Measurements from ENCODE around the gene HAPLN3.
"Not testable (repeated sequence)": the region's sequence is repeated elsewhere in the genome, so short reads cannot be mapped to it uniquely, and the experiment has no call there.

Gene HAPLN3

DNA sequence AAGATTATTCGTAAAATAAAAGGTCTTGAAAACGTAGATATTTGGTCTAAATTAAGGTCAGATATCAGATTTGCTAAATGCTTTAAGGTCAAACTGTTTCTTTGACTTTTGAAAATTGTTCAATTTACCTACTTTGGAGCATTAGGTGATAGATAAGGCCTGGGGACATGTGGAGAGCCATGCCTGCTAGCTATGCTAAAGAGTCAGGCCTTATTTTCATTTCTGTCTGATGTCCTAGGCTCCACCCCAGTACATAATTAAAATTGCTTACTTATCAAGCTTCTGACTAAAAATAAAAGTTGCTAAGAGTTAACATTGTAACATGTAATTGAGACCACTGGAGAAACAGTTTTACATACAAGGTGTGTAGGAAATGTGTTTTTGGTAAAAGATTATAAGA lies 30.3 kb upstream of the HAPLN3 start:
- H3K4me1 ChIP-seq (ENCODE audit: control insufficient read depth in 1 of 2, insufficient read depth in 2 of 2, low read length in 2 of 2); H3K27me3 ChIP-seq (ENCODE audit: low read depth, low read length); H3K36me3 ChIP-seq (ENCODE audit: control insufficient read depth in 1 of 2, insufficient read depth in 2 of 2, low read length in 2 of 2); H3K27ac ChIP-seq (ENCODE audit: low read length); H3K9me3 ChIP-seq (ENCODE audit: control insufficient read depth in 1 of 2, low read length in 2 of 2); H3K4me3 ChIP-seq (ENCODE audit: low read depth in 1 of 2, low read length in 2 of 2): not testable (repeated sequence)

DNA sequence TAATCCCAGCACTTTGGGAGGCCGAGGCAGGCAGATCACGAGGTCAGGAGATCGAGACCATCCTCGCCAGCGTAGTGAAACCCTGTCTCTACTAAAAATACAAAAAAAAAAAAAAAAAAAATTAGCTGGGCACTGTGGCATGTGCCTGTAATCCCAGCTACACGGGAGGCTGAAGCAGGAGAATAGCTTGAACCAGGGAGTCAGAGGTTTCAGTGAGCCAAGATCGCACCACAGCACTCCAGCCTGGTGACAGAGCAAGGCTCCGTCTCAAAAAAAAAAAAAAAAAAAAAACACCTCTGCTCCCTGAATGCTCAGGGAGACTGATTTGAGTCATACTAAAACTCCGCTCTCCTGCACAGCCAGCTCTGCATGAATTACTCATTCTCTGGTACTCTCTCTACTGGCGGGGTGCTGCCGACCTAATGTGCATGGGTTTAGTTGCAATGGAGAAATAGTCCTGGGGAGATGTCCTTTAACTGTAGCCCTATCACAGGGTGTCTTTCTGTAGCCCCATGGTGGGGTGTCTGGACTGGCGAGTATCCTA lies 25.6 kb upstream of the HAPLN3 start:
- not testable (repeated sequence) for H3K36me3 ChIP-seq (ENCODE audit: control insufficient read depth in 1 of 2, insufficient read depth in 2 of 2, low read length in 2 of 2); H3K4me3 ChIP-seq (ENCODE audit: low read depth in 1 of 2, low read length in 2 of 2); H3K9me3 ChIP-seq (ENCODE audit: control insufficient read depth in 1 of 2, low read length in 2 of 2); H3K27me3 ChIP-seq (ENCODE audit: low read depth, low read length); H3K27ac ChIP-seq (ENCODE audit: low read length); H3K4me1 ChIP-seq (ENCODE audit: control insufficient read depth in 1 of 2, insufficient read depth in 2 of 2, low read length in 2 of 2)

DNA sequence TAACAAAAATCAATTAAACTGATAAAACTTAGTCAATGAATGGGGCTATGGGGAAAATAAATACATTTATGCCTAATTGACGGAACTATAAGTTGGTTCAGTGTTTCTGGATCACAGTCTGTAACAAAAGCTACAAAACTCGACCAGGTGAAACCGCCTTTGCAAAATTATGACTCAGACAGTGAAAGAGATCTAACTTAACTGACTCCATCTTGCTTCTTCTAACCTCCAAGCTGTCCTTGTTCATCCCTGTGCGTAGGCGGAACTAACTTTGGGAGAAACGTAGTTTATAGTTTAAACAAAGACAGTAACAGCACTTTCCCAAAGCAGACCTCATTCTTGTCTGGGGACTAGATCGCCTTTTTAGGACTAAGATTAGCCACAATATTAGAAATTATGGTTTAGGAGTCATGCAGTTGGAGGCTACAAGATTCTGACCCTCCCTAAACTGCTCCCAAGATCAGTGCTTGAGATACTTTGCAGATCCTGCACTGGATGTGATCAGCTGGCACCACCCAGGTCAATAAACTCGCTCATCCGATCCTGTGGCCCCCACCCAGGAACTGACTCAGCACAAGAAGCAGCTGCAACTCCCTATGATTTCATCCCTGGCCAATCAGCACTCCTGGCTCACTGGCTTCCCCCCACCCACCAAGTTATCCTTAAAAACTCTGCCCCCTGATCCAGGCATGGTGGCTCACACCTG lies 25.0 kb upstream of the HAPLN3 start:
- Histone ChIP-seq H3K27me3 (ENCODE audit: low read depth, low read length) (no peaks in the 10 kb centered on the region), H3K36me3 (ENCODE audit: control insufficient read depth in 1 of 2, insufficient read depth in 2 of 2, low read length in 2 of 2) (no peaks in the 10 kb centered on the region), H3K4me1 (ENCODE audit: control insufficient read depth in 1 of 2, insufficient read depth in 2 of 2, low read length in 2 of 2) (no peaks in the 10 kb centered on the region), H3K9me3 (ENCODE audit: control insufficient read depth in 1 of 2, low read length in 2 of 2) (no peaks in the 10 kb centered on the region), H3K4me3 (ENCODE audit: low read depth in 1 of 2, low read length in 2 of 2) (no peak overlapping the region), H3K27ac (ENCODE audit: low read length) (no peak overlapping the region)

DNA sequence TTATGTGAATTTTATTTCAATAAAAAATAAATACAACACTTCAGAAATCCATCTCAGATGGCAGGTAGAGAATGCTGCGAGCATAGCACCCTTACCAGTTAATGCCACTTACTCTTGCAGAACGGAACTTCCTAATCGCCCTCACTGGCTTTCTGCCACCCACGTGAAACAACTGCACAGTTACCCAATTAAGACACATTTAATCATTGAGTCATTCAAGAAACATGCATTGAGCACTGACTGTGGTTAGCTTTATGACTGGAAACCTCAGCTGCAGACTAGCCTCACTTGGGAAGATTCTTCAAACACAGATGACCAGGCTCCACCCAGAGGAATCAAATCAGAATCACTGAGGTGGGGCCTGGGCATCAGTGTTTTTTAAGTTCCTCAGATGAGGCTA lies 23.4 kb upstream of the HAPLN3 start:
- H3K27ac ChIP-seq (ENCODE audit: low read length), result no peak overlapping the region

DNA sequence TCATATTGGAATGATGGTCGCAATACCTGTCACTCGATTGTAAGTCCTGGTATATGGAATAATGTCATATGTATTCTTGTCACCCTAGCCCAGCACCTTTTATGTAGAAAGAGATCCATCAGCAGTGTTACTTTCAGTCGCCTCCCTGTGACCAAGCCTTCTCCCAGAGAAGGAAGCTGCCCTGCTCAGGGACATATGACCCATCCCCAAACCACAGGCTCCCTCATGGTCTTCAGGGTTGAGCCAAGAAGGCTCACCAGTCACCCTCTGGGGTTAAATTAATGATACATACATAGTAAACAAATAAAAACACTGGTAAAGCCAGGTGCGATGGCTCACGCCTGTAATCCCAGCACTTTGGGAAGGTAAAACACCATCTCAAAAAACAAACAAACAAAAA lies 22.4 kb upstream of the HAPLN3 start:
- Histone ChIP-seq H3K27ac (ENCODE audit: low read length) (no peak overlapping the region), H3K27me3 (ENCODE audit: low read depth, low read length) (no peaks in the 10 kb centered on the region), H3K4me3 (ENCODE audit: low read depth in 1 of 2, low read length in 2 of 2) (no peak overlapping the region), H3K9me3 (ENCODE audit: control insufficient read depth in 1 of 2, low read length in 2 of 2) (no peaks in the 10 kb centered on the region), H3K4me1 (ENCODE audit: control insufficient read depth in 1 of 2, insufficient read depth in 2 of 2, low read length in 2 of 2) (no peaks in the 10 kb centered on the region), H3K36me3 (ENCODE audit: control insufficient read depth in 1 of 2, insufficient read depth in 2 of 2, low read length in 2 of 2) (no peaks in the 10 kb centered on the region)

More for the DNA sequence above, 23.4 kb upstream of the HAPLN3 start:
- Histone ChIP-seq H3K9me3 (ENCODE audit: control insufficient read depth in 1 of 2, low read length in 2 of 2) (no peaks in the 10 kb centered on the region), H3K27me3 (ENCODE audit: low read depth, low read length) (no peaks in the 10 kb centered on the region), H3K36me3 (ENCODE audit: control insufficient read depth in 1 of 2, insufficient read depth in 2 of 2, low read length in 2 of 2) (no peaks in the 10 kb centered on the region), H3K4me1 (ENCODE audit: control insufficient read depth in 1 of 2, insufficient read depth in 2 of 2, low read length in 2 of 2) (no peaks in the 10 kb centered on the region), H3K4me3 (ENCODE audit: low read depth in 1 of 2, low read length in 2 of 2) (no peak overlapping the region)

DNA sequence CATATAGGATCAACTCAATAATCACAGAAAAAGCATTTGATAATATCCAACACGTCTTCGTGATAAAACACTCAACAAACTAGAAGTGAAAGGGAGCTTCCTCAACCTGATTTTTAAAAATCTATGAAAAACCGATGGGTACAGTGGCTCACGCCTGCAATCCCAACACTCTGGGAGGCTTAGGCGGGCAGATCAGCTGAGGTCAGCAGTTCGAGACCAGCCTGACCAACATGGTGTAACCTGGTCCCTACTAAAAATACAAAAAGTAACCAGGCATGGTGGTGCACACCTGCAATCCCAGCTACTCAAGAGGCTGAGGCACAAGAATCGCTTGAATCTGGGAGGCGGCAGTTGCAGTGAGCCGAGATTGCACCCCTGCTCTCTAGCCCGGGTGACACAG lies 20.0 kb upstream of the HAPLN3 start:
- peaks cover 0 to 8% of the 10 kb centered on the region in 2 donors for H3K4me1 ChIP-seq (ENCODE audit: control insufficient read depth in 1 of 2, insufficient read depth in 2 of 2, low read length in 2 of 2)
- no peak overlapping the region for H3K4me3 ChIP-seq (ENCODE audit: low read depth in 1 of 2, low read length in 2 of 2)
- no peaks in the 10 kb centered on the region for H3K27me3 ChIP-seq (ENCODE audit: low read depth, low read length)
- H3K9me3 ChIP-seq (ENCODE audit: control insufficient read depth in 1 of 2, low read length in 2 of 2), result no peaks in the 10 kb centered on the region
- no peak overlapping the region for H3K27ac ChIP-seq (ENCODE audit: low read length)
- no peaks in the 10 kb centered on the region for H3K36me3 ChIP-seq (ENCODE audit: control insufficient read depth in 1 of 2, insufficient read depth in 2 of 2, low read length in 2 of 2)

DNA sequence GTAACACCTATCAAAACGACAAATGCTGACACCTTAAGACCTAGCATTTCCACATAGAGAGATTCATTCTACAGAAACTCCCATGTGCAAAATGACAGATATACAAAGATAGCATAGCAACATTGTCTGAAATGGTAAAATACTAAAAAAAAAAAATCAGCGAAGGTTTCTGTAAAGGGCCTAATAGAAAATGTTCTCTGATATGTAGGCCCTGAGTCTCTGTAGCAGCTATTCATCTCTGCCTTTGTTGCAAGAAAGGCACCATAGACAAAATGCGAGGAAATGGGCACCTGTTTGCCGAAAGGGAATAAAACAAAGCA lies 18.5 kb upstream of the HAPLN3 start:
- Histone ChIP-seq H3K4me1 (ENCODE audit: control insufficient read depth in 1 of 2, insufficient read depth in 2 of 2, low read length in 2 of 2) (peaks cover 0 to 8% of the 10 kb centered on the region in 2 donors), H3K36me3 (ENCODE audit: control insufficient read depth in 1 of 2, insufficient read depth in 2 of 2, low read length in 2 of 2) (peaks cover 0 to 7% of the 10 kb centered on the region in 2 donors), H3K4me3 (ENCODE audit: low read depth in 1 of 2, low read length in 2 of 2) (peak overlapping the region; percentile 77 to 86), H3K27ac (ENCODE audit: low read length) (no peak overlapping the region), H3K9me3 (ENCODE audit: control insufficient read depth in 1 of 2, low read length in 2 of 2) (no peaks in the 10 kb centered on the region), H3K27me3 (ENCODE audit: low read depth, low read length) (no peaks in the 10 kb centered on the region)

DNA sequence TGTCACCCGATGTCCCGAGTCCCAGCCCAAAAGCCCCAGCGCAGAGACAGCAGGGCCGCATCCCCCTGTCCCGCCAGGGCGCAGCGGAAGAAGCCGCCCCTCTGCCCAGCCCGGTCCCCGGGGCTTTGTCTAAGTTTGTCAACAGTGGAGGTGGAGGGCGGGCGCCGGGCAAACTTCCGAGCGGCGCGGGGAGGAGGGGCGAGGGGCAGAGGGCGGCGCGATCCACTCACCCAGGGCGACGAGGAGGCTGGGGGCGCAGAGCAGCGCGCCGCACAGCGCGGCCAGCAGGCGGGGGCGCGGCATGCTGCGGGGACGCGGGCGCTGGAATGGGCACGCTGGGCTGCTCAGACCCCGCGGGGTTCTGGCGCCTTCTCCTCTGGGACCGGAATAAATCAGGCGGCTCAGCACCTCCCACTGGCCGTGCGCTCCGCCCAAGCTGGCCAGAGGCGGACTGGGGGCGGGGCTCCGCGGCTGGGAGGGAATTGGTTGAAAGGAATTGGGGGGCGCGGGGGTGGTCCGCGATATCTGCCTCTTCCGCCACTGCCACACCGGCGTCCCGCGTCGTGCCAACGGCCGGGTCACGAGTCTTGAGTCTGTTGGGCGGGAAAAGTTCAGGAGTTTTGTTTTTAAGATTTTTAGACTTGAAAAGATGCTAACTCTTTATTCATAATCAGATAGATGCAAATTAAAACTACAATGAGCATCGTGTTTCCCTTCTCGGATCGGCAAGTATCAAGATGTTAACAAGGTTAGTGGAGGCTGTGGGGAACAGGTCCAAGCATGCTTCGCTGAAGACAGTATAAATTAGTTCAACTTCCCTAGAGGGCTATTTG lies 17.9 kb upstream of the HAPLN3 start, which contains the start of gene MFGE8:
MFGE8 (minus strand) TSS at position 363 of the 833 bp plus-strand sequence; CDS start at position 303, 60 bp downstream.
- Histone ChIP-seq H3K27ac (ENCODE audit: low read length) (no peak within 1 kb of the TSS), H3K36me3 (ENCODE audit: control insufficient read depth in 1 of 2, insufficient read depth in 2 of 2, low read length in 2 of 2) (peaks cover 0 to 10% of the 10 kb centered on the region in 2 donors), H3K9me3 (ENCODE audit: control insufficient read depth in 1 of 2, low read length in 2 of 2) (no peaks in the 10 kb centered on the region), H3K4me1 (ENCODE audit: control insufficient read depth in 1 of 2, insufficient read depth in 2 of 2, low read length in 2 of 2) (peaks cover 0 to 8% of the 10 kb centered on the region in 2 donors), H3K27me3 (ENCODE audit: low read depth, low read length) (no peaks in the 10 kb centered on the region), H3K4me3 (ENCODE audit: low read depth in 1 of 2, low read length in 2 of 2) (peak within 1 kb of the TSS; percentile 77 to 86)

DNA sequence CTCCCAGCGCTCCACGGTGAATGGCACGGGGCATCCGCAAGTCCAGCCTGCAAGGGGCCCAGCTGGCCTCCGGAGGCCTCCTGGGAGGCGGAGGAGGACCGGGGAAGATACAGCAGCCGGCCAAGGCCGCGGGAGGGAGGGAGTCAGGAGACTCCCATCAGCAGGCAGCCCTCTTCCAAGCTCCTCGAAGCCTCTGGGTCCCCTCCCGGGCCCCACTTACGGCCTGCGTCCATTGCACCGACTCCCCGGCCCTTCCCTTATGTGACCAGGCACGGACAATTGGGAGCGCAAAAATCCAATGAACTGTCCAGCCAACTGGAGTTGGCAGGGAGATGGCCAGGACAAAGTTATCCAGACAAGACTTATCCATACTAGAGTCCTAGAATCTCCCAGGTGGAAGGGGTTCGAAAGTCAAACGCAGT lies 17.2 kb upstream of the HAPLN3 start:
- H3K4me1 ChIP-seq (ENCODE audit: control insufficient read depth in 1 of 2, insufficient read depth in 2 of 2, low read length in 2 of 2), result peaks cover 0 to 8% of the 10 kb centered on the region in 2 donors
- peak overlapping the region; percentile 77 to 86 for H3K4me3 ChIP-seq (ENCODE audit: low read depth in 1 of 2, low read length in 2 of 2)
- no peaks in the 10 kb centered on the region for H3K27me3 ChIP-seq (ENCODE audit: low read depth, low read length)
- no peak overlapping the region for H3K27ac ChIP-seq (ENCODE audit: low read length)
- no peaks in the 10 kb centered on the region for H3K9me3 ChIP-seq (ENCODE audit: control insufficient read depth in 1 of 2, low read length in 2 of 2)
- H3K36me3 ChIP-seq (ENCODE audit: control insufficient read depth in 1 of 2, insufficient read depth in 2 of 2, low read length in 2 of 2), result peaks cover 0 to 11% of the 10 kb centered on the region in 2 donors

DNA sequence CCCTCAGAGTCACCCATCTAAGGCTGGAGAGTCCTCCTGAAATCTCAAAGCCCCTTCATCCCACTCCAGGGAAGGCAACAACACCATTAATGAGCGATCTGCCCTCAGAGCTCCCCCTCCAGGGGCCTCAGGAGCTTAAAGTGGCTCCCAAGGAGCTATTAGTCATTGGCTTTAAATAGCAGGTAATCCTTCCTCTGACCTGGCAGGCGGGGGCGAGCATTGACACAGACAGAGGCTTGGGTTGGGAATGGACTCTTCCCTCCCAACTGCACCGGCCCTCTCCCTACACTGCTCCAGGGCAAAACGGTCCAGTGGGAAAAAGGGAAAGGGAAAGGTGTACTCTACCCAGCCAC lies 16.4 kb upstream of the HAPLN3 start:
- Histone ChIP-seq H3K9me3 (ENCODE audit: control insufficient read depth in 1 of 2, low read length in 2 of 2) (no peaks in the 10 kb centered on the region), H3K4me1 (ENCODE audit: control insufficient read depth in 1 of 2, insufficient read depth in 2 of 2, low read length in 2 of 2) (peaks cover 0 to 8% of the 10 kb centered on the region in 2 donors), H3K36me3 (ENCODE audit: control insufficient read depth in 1 of 2, insufficient read depth in 2 of 2, low read length in 2 of 2) (peaks cover 0 to 11% of the 10 kb centered on the region in 2 donors), H3K4me3 (ENCODE audit: low read depth in 1 of 2, low read length in 2 of 2) (peak overlapping the region; percentile 77 to 86), H3K27me3 (ENCODE audit: low read depth, low read length) (no peaks in the 10 kb centered on the region), H3K27ac (ENCODE audit: low read length) (no peak overlapping the region)

DNA sequence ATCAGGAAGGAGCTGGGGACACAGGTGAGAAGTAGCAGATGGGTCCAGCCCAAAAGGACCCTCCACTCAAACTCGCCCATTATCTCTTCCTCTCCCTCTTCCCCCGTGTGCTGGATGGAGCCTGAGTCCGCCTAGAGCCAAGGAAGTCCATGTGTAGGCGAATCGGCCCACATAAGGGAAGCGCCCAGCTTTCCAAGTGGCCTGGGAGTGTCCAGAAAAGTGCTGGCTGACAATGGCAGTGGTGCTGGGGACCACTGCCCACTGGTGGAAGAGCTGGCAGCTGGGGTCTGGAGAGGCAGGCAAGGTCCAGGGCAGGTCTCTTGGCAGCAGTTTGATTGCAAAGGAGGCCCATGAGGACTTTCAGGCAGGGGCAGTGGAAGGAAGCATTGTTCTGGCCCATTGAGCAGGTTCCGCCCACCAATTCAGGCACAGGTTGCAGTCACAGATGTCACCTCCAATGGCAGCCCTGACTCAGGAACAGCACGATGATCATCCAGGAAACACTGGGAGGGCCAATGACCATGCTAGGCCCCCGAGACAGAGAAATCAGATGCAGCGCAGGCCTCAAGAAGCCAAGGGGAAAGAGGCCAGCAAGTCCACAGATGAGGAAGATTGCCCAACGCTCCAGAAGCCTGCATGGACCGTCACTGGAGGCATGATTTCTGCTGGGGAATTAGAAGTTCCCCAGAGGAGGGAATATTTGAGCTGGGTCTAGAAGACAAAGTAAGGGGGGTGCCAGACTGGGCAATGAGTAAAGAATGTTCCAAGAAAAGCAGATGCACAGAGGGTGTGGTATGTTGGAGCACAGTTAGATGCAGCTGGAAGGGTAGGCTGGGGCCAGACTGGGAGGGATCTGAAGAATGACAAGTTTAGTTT lies 14.8 kb upstream of the HAPLN3 start:
- Histone ChIP-seq H3K9me3 (ENCODE audit: control insufficient read depth in 1 of 2, low read length in 2 of 2) (no peaks in the 10 kb centered on the region), H3K27ac (ENCODE audit: low read length) (no peak overlapping the region), H3K4me3 (ENCODE audit: low read depth in 1 of 2, low read length in 2 of 2) (no peak overlapping the region), H3K4me1 (ENCODE audit: control insufficient read depth in 1 of 2, insufficient read depth in 2 of 2, low read length in 2 of 2) (peaks cover 0 to 9% of the 10 kb centered on the region in 2 donors), H3K36me3 (ENCODE audit: control insufficient read depth in 1 of 2, insufficient read depth in 2 of 2, low read length in 2 of 2) (peaks cover 0 to 15% of the 10 kb centered on the region in 2 donors), H3K27me3 (ENCODE audit: low read depth, low read length) (no peaks in the 10 kb centered on the region)
